PFSK-1 (cell line): ENCODE results near the gene ZNF541.

Experiments used
- FOXP2 ChIP-seq: optimal IDR thresholded peaks from 2 replicates; pipeline ENCODE3; 2011; ENCODE audit warnings: borderline replicate concordance, control low read depth, inconsistent platforms; ENCODE audit not compliant: insufficient read depth; ENCODE audit errors: extremely low read length, extremely low read depth
- POLR2AphosphoS5 ChIP-seq: IDR thresholded peaks from 2 replicates; pipeline ENCODE4 v1.6.1; 2012; ENCODE audit warnings: low read depth, mild to moderate bottlenecking, control low read depth, low read length, moderate library complexity
- REST ChIP-seq, 2 experiments: IDR thresholded peaks; 2 replicates each; pipeline versions ENCODE4 v1.6.1 to v1.8.0; 2011 to 2012; ENCODE audit warnings: low read depth in 2 of 2, low read length in 2 of 2, control low read depth in 1 of 2, inconsistent platforms in 1 of 2, mild to moderate bottlenecking in 1 of 2, moderate library complexity in 1 of 2; ENCODE audit not compliant: insufficient read depth in 1 of 2
- SIN3A ChIP-seq: IDR thresholded peaks from 2 replicates; pipeline ENCODE4 v1.6.1; 2012; ENCODE audit warnings: mild to moderate bottlenecking, low read length, moderate library complexity, borderline replicate concordance; ENCODE audit not compliant: insufficient read depth
- TAF1 ChIP-seq: IDR thresholded peaks from 2 replicates; pipeline ENCODE4 v1.6.1; 2012; ENCODE audit warnings: low read length, control low read depth, borderline replicate concordance; ENCODE audit not compliant: insufficient read depth

ZNF541 gene

GRCh38 chr19:47540748-47541147 is 32.2 kb downstream of the ZNF541 start:
- TF ChIP-seq REST (IDR thresholded peaks at IDR 0.05; ENCODE audit: insufficient read depth in 1 of 2, low read depth in 2 of 2, low read length in 2 of 2), result no peak
- no peak for TF ChIP-seq TAF1
- no peak for TF ChIP-seq POLR2AphosphoS5
- TF ChIP-seq SIN3A, result no peak
- no peak for TF ChIP-seq FOXP2

DNA sequence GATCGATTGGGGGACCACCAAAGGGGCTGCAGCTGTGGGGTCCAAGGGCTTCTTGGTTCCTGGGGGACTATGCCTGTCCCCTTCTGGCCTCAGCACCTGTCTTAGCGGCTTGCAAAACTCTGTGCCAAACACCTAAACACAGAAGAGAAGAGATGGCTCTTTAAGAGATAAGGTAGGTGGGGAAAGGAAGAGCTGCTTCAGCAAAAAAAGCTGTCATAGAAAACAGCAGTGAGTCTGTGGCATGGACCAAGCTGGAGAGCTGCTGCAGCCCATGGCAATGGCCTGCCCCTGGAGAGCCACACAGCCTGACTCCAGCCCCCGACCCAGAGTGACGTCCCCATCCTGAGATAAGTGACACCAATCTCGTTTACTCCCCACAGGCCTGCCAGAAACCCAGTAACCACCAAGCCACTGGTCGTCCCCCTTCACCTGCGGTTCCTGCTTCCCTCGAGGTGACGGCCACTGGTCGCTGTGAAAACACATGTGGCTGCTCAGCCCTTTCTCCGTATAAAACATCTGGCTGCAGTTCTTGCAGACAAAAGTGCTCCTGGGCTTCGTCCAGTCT is 33.1 kb downstream of the ZNF541 start:
- TF ChIP-seq FOXP2 (no peak), TAF1 (no peak), POLR2AphosphoS5 (no peak), SIN3A (no peak), REST (IDR thresholded peaks at IDR 0.05; ENCODE audit: insufficient read depth in 1 of 2, low read depth in 2 of 2, low read length in 2 of 2) (no peak)

GRCh38 chr19:47538812-47539211 is 34.1 kb downstream of the ZNF541 start:
- no peak for TF ChIP-seq REST (IDR thresholded peaks at IDR 0.05; ENCODE audit: insufficient read depth in 1 of 2, low read depth in 2 of 2, low read length in 2 of 2)
- TF ChIP-seq POLR2AphosphoS5, result no peak
- TF ChIP-seq FOXP2, result no peak
- TF ChIP-seq SIN3A, result no peak
- TF ChIP-seq TAF1, result no peak

DNA sequence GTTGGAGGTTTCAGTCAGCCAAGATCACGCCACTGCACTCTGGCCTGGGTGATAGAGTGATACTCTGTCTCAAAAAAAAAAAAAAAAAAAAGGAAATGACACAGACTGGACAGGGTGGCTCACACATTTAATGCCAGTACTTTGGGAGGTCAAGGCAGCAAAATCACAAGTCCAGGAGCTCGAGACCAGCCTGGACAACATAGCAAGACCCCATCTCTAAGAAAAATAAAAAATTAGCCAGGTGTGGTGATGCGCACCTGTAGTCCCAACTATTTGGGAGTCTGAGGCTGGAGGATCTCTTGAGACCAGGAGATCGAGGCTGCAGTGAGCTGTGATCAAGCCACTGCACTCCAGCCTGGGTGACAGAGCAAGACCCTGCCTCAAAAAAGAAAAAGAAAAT is 35.5 kb downstream of the ZNF541 start:
- TF ChIP-seq TAF1 (no peak), POLR2AphosphoS5 (no peak), FOXP2 (no peak), SIN3A (no peak), REST (IDR thresholded peaks at IDR 0.05; ENCODE audit: insufficient read depth in 1 of 2, low read depth in 2 of 2, low read length in 2 of 2) (no peak)

GRCh38 chr19:47534628-47535027 is 38.3 kb downstream of the ZNF541 start:
- TF ChIP-seq SIN3A (no peak), POLR2AphosphoS5 (no peak), TAF1 (no peak), REST (IDR thresholded peaks at IDR 0.05; ENCODE audit: insufficient read depth in 1 of 2, low read depth in 2 of 2, low read length in 2 of 2) (no peak), FOXP2 (no peak)
